H1 (cell line): Measurements from ENCODE around the gene CCNI. TPM values are rescaled to one million over a fixed set of nuclear protein-coding genes. Genes with fewer than 3 reads are reported as not detected.

Experiments used
- CTCF ChIA-PET: fragments of 300-600 bp; sonication (Branson Sonifier 250); formaldehyde crosslinking; loops from one replicate; lab custom pipeline; 2021; ENCODE audit not compliant: partially characterized antibody; lab: Charles Lee
- POLR2A ChIA-PET: fragments of 300-600 bp; sonication (Branson Sonifier 250); formaldehyde crosslinking; loops from one replicate; lab custom pipeline; 2021; ENCODE audit warnings: inconsistent platforms; ENCODE audit not compliant: partially characterized antibody; lab: Charles Lee
- DNase-seq, 2 experiments: peaks; one replicate each; pipeline versions ENCODE4 v3.0.0 to v3.0.0-alpha.2; 2010 to 2022; ENCODE audit warnings: low spot score in 2 of 2, low read depth in 1 of 2, mixed read lengths in 1 of 2
- FAIRE-seq: peaks from 2 replicates; lab custom pipeline; 2011; peaks lifted over from hg19 to GRCh38; lab: Jason Lieb, UNC
- H2AFZ ChIP-seq: 2 replicates; pipeline ENCODE4 v1.8.1; 2012; ENCODE audit warnings: low read length, inconsistent platforms
- H2AK5ac ChIP-seq: 2 replicates; pipeline ENCODE4 v1.6.1; 2013; ENCODE audit warnings: low read depth, low read length
- H2BK120ac ChIP-seq: replicated peaks from 2 replicates; pipeline ENCODE3; 2013; ENCODE audit warnings: low read depth, low read length, inconsistent platforms
- H2BK12ac ChIP-seq: 2 replicates; pipeline ENCODE4 v1.6.1; 2013; ENCODE audit warnings: low read depth, low read length
- H2BK15ac ChIP-seq: 2 replicates; pipeline ENCODE4 v1.6.1; 2013; ENCODE audit warnings: low read length
- H2BK20ac ChIP-seq: 2 replicates; pipeline ENCODE4 v1.6.1; 2013; ENCODE audit warnings: low read length
- H2BK5ac ChIP-seq: 2 replicates; pipeline ENCODE4 v1.6.1; 2013; ENCODE audit warnings: low read depth, low read length
- H3K14ac ChIP-seq: 2 replicates; pipeline ENCODE4 v1.6.1; 2013; ENCODE audit warnings: inconsistent platforms; ENCODE audit not compliant: insufficient read length
- H3K18ac ChIP-seq: 2 replicates; pipeline ENCODE4 v1.6.1; 2013; ENCODE audit warnings: low read length; ENCODE audit errors: extremely low read depth
- H3K23ac ChIP-seq: 2 replicates; pipeline ENCODE4 v1.6.1; 2013; ENCODE audit warnings: inconsistent platforms; ENCODE audit not compliant: insufficient read length
- H3K23me2 ChIP-seq: 2 replicates; pipeline ENCODE4 v1.6.1; 2013; ENCODE audit warnings: low read depth, low read length
- H3K27ac ChIP-seq: 2 replicates; pipeline ENCODE4 v1.6.1; 2011; ENCODE audit warnings: low read depth, low read length, inconsistent platforms
- H3K27me3 ChIP-seq, 4 experiments: replicated peaks in 1 of 4; 1 replicate in 1 of 4; 2 replicates in 3 of 4; pipeline versions ENCODE4 v1.6.1 to v1.8.1; 2011 to 2013; ENCODE audit warnings: low read length in 3 of 4, mild to moderate bottlenecking in 3 of 4, inconsistent platforms in 2 of 4, mixed read lengths in 2 of 4, moderate library complexity in 1 of 4; ENCODE audit not compliant: control insufficient read depth in 3 of 4, insufficient read depth in 3 of 4; ENCODE audit errors: extremely low read depth in 1 of 4
- H3K36me3 ChIP-seq, 4 experiments: 2 replicates each; pipeline versions ENCODE4 v1.6.1 to v1.8.1; 2011 to 2013; ENCODE audit warnings: mild to moderate bottlenecking in 4 of 4, low read length in 3 of 4, moderate library complexity in 2 of 4, control low read depth in 1 of 4, inconsistent platforms in 1 of 4; ENCODE audit not compliant: insufficient read depth in 4 of 4, control insufficient read depth in 2 of 4
- H3K4ac ChIP-seq: replicated peaks from 2 replicates; pipeline ENCODE3; 2013; ENCODE audit warnings: low read length, low read depth, mixed read lengths, inconsistent platforms; ENCODE audit not compliant: insufficient read length
- H3K4me1 ChIP-seq, 4 experiments: replicated peaks in 1 of 4; 1 replicate in 1 of 4; 2 replicates in 3 of 4; pipeline versions ENCODE4 v1.6.1 to v1.8.1; 2011 to 2013; ENCODE audit warnings: low read length in 3 of 4, inconsistent platforms in 2 of 4, mixed read lengths in 1 of 4; ENCODE audit not compliant: insufficient read depth in 4 of 4, control insufficient read depth in 3 of 4
- H3K4me2 ChIP-seq, 2 experiments: 2 replicates each; pipeline versions ENCODE4 v1.6.1 to v1.8.1; 2011 to 2013; ENCODE audit warnings: low read depth in 2 of 2, low read length in 2 of 2, control low read depth in 1 of 2, inconsistent platforms in 1 of 2, mild to moderate bottlenecking in 1 of 2; ENCODE audit not compliant: insufficient read depth in 1 of 2
- H3K4me3 ChIP-seq, 4 experiments: fragments of 200-600, 300-600 bp in 1 of 4; sonication (generic), shearing (Covaris generic), sonication (Bioruptor Twin) in 1 of 4; 2 replicates each; pipeline versions ENCODE4 v1.5.1 to v1.8.1; 2011 to 2016; ENCODE audit warnings: low read length in 4 of 4, low read depth in 3 of 4, control low read depth in 2 of 4, inconsistent platforms in 2 of 4, mild to moderate bottlenecking in 2 of 4, mixed read lengths in 1 of 4, moderate library complexity in 1 of 4; ENCODE audit not compliant: insufficient read depth in 2 of 4; ENCODE audit errors: extremely low read depth in 1 of 4
- H3K56ac ChIP-seq: replicated peaks from 2 replicates; pipeline ENCODE3; 2013; ENCODE audit warnings: low read depth, mild to moderate bottlenecking, mixed read lengths, low read length, inconsistent platforms; ENCODE audit not compliant: insufficient read length
- H3K79me1 ChIP-seq: 2 replicates; pipeline ENCODE4 v1.6.1; 2013; ENCODE audit warnings: low read depth, low read length, control low read depth
- H3K79me2 ChIP-seq, 2 experiments: 2 replicates each; pipeline versions ENCODE4 v1.6.1 to v1.8.1; 2012 to 2013; ENCODE audit warnings: low read length in 2 of 2, mild to moderate bottlenecking in 2 of 2, inconsistent platforms in 1 of 2; ENCODE audit not compliant: insufficient read depth in 2 of 2, control insufficient read depth in 1 of 2
- H3K9ac ChIP-seq, 4 experiments: replicated peaks in 1 of 4; 1 replicate in 1 of 4; 2 replicates in 3 of 4; pipeline versions ENCODE4 v1.6.1 to v1.8.1; 2011 to 2013; ENCODE audit warnings: low read depth in 3 of 4, low read length in 3 of 4, control low read depth in 2 of 4, mild to moderate bottlenecking in 2 of 4, moderate library complexity in 2 of 4, inconsistent platforms in 1 of 4; ENCODE audit errors: extremely low read depth in 1 of 4
- H3K9me3 ChIP-seq, 2 experiments: 2 replicates each; pipeline versions ENCODE4 v1.6.1 to v1.8.1; 2012 to 2013; ENCODE audit warnings: mild to moderate bottlenecking in 2 of 2, moderate library complexity in 2 of 2, control low read depth in 1 of 2, inconsistent platforms in 1 of 2, low read depth in 1 of 2, low read length in 1 of 2, mixed read lengths in 1 of 2; ENCODE audit not compliant: insufficient read depth in 2 of 2
- H4K20me1 ChIP-seq, 2 experiments: replicated peaks in 1 of 2; 2 replicates each; pipeline versions ENCODE3 to v1.8.1; 2011 to 2013; ENCODE audit warnings: inconsistent platforms in 2 of 2, low read length in 2 of 2, mild to moderate bottlenecking in 1 of 2; ENCODE audit not compliant: insufficient read depth in 2 of 2, control insufficient read depth in 1 of 2
- H4K5ac ChIP-seq: 2 replicates; pipeline ENCODE4 v1.6.1; 2013; ENCODE audit warnings: low read length, low read depth, mixed read lengths, inconsistent platforms; ENCODE audit not compliant: insufficient read length
- H4K8ac ChIP-seq: 2 replicates; pipeline ENCODE4 v1.8.0; 2013; ENCODE audit warnings: mild to moderate bottlenecking, moderate library complexity, low read length, inconsistent platforms; ENCODE audit not compliant: insufficient read depth; ENCODE audit errors: extremely low read depth
- H4K91ac ChIP-seq: replicated peaks from 2 replicates; pipeline ENCODE3; 2013; ENCODE audit warnings: low read length, mixed read lengths, inconsistent platforms; ENCODE audit not compliant: insufficient read length
- TEAD4 ChIP-seq: IDR thresholded peaks from 2 replicates; pipeline ENCODE4 v1.6.1; 2012; ENCODE audit warnings: low read depth, low read length, inconsistent platforms, mixed read lengths
- YY1 ChIP-seq: IDR thresholded peaks from 2 replicates; pipeline ENCODE4 v1.6.1; 2011; ENCODE audit warnings: low read depth, mild to moderate bottlenecking, low read length
- WGBS, 2 experiments: shearing (Covaris generic) in 1 of 2; methylation state at CpG; one replicate each; pipeline versions ENCODE4 v1.1.6 to v1.1.7; 2013 to 2015; ENCODE audit warnings: low lambda C conversion rate in 2 of 2, mixed read lengths in 2 of 2, inconsistent platforms in 1 of 2, low coverage in 1 of 2, missing lambda C conversion rate in 1 of 2; ENCODE audit not compliant: insufficient replicate concordance in 2 of 2, insufficient coverage in 1 of 2, insufficient read length in 1 of 2; ENCODE audit errors: extremely low coverage in 1 of 2, missing lambda C conversion rate in 1 of 2; 5-methylcytosine and 5-hydroxymethylcytosine counted together
- polyA plus RNA-seq, 7 experiments: library from polyadenylated mRNA; depleted of rRNA in 3 of 7; stranded (reverse) in 5 of 7; unstranded in 2 of 7; fragments of >200 nt in 5 of 7; fragments of 200-250 nt in 2 of 7; gene quantifications; 1 replicate in 5 of 7; 2 replicates in 1 of 7; 4 replicates in 1 of 7; pipeline versions ENCODE4 v1.2.1 to v1.2.3, GENCODE V29; 2011 to 2013; ENCODE audit warnings: missing spikeins in 2 of 7, mixed read lengths in 2 of 7
- total RNA-seq: library from RNA; stranded (reverse); fragmentation: NEBNext Ultra II Directional; extraction: Animal tissue kit (Norgen Biotek cat#: 25700); gene quantifications from 2 replicates; pipeline ENCODE4 v1.2.1, GENCODE V29; 2021

The CCNI gene
- total and polyA plus RNA-seq, 2 of the 8 experiments (the other 6 are each of a cell fraction or from before 2014, with no cell fraction given), result 97.8 to 234 TPM

DNA sequence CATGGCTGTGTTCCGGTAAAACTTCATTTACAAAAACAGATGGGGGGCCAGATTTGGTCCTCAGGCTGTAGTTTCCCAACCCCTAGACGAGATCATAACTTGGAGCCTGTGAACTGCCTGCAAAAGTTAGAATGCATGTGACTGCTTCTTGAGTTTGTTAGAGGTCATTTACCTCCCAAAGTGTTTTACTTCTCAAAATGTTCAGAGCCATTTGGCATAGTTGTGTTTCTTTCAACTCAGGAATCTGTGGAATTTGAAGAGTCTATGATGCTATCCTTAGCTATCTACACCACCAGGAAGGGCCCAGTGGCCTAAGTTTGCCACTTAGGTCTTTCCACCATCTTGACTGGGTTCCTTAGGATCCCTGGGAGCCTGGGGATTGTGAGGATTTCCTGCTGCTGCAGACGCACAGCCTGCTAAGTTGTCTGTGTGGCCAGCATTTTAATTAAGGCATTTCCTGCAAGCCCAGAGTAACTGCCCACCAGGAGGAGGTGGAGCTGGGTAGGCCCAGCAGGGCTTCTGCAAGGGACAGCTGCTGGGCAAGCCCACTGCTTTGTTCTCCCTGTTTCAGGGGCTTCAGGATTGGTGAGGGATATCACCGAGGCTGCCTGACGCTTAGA, 53.1 kb downstream of the CCNI start:
- H3K4ac ChIP-seq, result no peak overlapping the region
- peaks cover 0 to 36% (median 20%) of the 10 kb centered on the region in 4 experiments; a peak in 5 of 8 replicates for H3K36me3 ChIP-seq
- no peaks in the 10 kb centered on the region for H3K27me3 ChIP-seq
- H2BK5ac ChIP-seq, result 0 out of 2 replicates have a peak overlapping the region, but pooled peaks have one; percentile 95
- H2BK20ac ChIP-seq, result peak overlapping the region; percentile 15; the same call in 1 of the 2 replicates
- H2AK5ac ChIP-seq, result no peak overlapping the region; the same call in 1 of the 2 replicates
- no peak overlapping the region for H3K23ac ChIP-seq
- H3K79me1 ChIP-seq, result no peaks in the 10 kb centered on the region
- no peak overlapping the region for H3K18ac ChIP-seq
- no peaks in the 10 kb centered on the region for H3K23me2 ChIP-seq
- peak overlapping the region in 1 of 2 experiments; percentile 10; a peak in 2 of 4 replicates for H3K4me2 ChIP-seq
- FAIRE-seq, result peak; percentile 68
- H3K4me1 ChIP-seq, result peaks cover 1 to 15% (median 6%) of the 10 kb centered on the region in 4 experiments; a peak in 4 of 7 replicates
- no peak overlapping the region for H3K9ac ChIP-seq
- H4K20me1 ChIP-seq, result no peaks in the 10 kb centered on the region
- H2AFZ ChIP-seq, result no peak overlapping the region
- H3K79me2 ChIP-seq, result no peaks in the 10 kb centered on the region
- no peak overlapping the region for H3K14ac ChIP-seq
- H4K8ac ChIP-seq, result no peak overlapping the region; the same call in 1 of the 2 replicates
- no peak overlapping the region for H3K56ac ChIP-seq
- peak overlapping the region; percentile 36 for H2BK120ac ChIP-seq
- no peak overlapping the region for H2BK12ac ChIP-seq
- peak overlapping the region; percentile 61; the same call in 1 of the 2 replicates for H3K27ac ChIP-seq
- H4K5ac ChIP-seq, result no peak overlapping the region
- H3K4me3 ChIP-seq, result no peak overlapping the region
- no peaks in the 10 kb centered on the region for H3K9me3 ChIP-seq
- H4K91ac ChIP-seq, result peak overlapping the region; percentile 31
- WGBS, 2 experiments, result 71% methylated on average over 5 of the region's 5 CpGs; no CpG with 5 or more reads in 1 of the 2 experiments
- CTCF ChIA-PET, result interaction anchor here (0.5 to 1.0 kb wide), 3 partner anchors 12 to 401 kb away, joined by 3 read pairs; no protein-coding TSS in a partner anchor
- H2BK15ac ChIP-seq, result no peak overlapping the region
- DNase-seq, result peak in 1 of 2 experiments; percentile 27
- POLR2A ChIA-PET, result interaction anchor here (1.3 to 1.6 kb wide), 2 partner anchors 35 to 75 kb away, joined by 3 read pairs; no protein-coding TSS in a partner anchor
- TF ChIP-seq TEAD4 (peak; percentile 74), YY1 (peak; percentile 79)
